Endodermal cell (in vitro differentiated cells): Measurements from ENCODE around the gene MTMR3. TPM values are rescaled to one million over a fixed set of nuclear protein-coding genes. Genes with fewer than 3 reads are reported as not detected.

Source experiments
- DNase-seq: peaks from one replicate; pipeline ENCODE4 v3.0.0-alpha.2; 2017
- H3K27ac ChIP-seq: 2 replicates; pipeline ENCODE4 v1.5.1; 2013; ENCODE audit warnings: mild to moderate bottlenecking, low read depth, low read length, moderate library complexity
- H3K27me3 ChIP-seq: 2 replicates; pipeline ENCODE4 v1.6.1; 2013; ENCODE audit warnings: mild to moderate bottlenecking, low read length, moderate library complexity; ENCODE audit not compliant: insufficient read depth, control insufficient read depth, poor library complexity, severe bottlenecking
- H3K36me3 ChIP-seq: 2 replicates; pipeline ENCODE4 v1.7.0; 2013; ENCODE audit warnings: mild to moderate bottlenecking, low read length, moderate library complexity; ENCODE audit not compliant: control insufficient read depth, insufficient read depth
- H3K4me1 ChIP-seq: one replicate; pipeline ENCODE4 v1.7.0; 2013; ENCODE audit warnings: low read length; ENCODE audit not compliant: control insufficient read depth, insufficient read depth
- H3K4me3 ChIP-seq: 2 replicates; pipeline ENCODE4 v1.5.1; 2013; ENCODE audit warnings: mild to moderate bottlenecking, low read length, moderate library complexity
- H3K9ac ChIP-seq: 2 replicates; pipeline ENCODE4 v1.6.1; 2013; ENCODE audit warnings: mild to moderate bottlenecking, low read length, moderate library complexity; ENCODE audit not compliant: poor library complexity, severe bottlenecking; ENCODE audit errors: extremely low read depth
- H3K9me3 ChIP-seq: 2 replicates; pipeline ENCODE4 v1.6.1; 2013; ENCODE audit warnings: mild to moderate bottlenecking, low read length, moderate library complexity; ENCODE audit not compliant: control insufficient read depth
- H3K27ac Mint-ChIP-seq: 2 replicates; pipeline ENCODE4 v1.8.0; 2020; ENCODE audit warnings: mixed read lengths
- H3K27me3 Mint-ChIP-seq: 2 replicates; pipeline ENCODE4 v1.8.0; 2021; ENCODE audit warnings: mild to moderate bottlenecking, mixed read lengths; ENCODE audit not compliant: insufficient read depth
- H3K36me3 Mint-ChIP-seq: 2 replicates; pipeline ENCODE4 v1.8.0; 2020; ENCODE audit warnings: low read depth, mixed read lengths
- H3K4me1 Mint-ChIP-seq: 2 replicates; pipeline ENCODE4 v1.8.0; 2020; ENCODE audit warnings: mixed read lengths
- H3K4me3 Mint-ChIP-seq: 2 replicates; pipeline ENCODE4 v1.8.0; 2020; ENCODE audit warnings: mild to moderate bottlenecking, moderate library complexity, mixed read lengths
- H3K9me3 Mint-ChIP-seq: 2 replicates; pipeline ENCODE4 v1.8.0; 2020; ENCODE audit warnings: mild to moderate bottlenecking, mixed read lengths
- WGBS, 2 experiments: methylation state at CpG; one replicate each; pipeline versions ENCODE4 v1.1.5 to v1.1.7; 2013; ENCODE audit warnings: missing lambda C conversion rate in 2 of 2, mixed read lengths in 1 of 2; ENCODE audit not compliant: insufficient coverage in 1 of 2, insufficient read length in 1 of 2; 5-methylcytosine and 5-hydroxymethylcytosine counted together
- total RNA-seq, 2 donors: library from RNA; stranded (reverse); fragmentation: NEBNext Ultra II Directional in 1 of 2; extraction: Animal tissue kit (Norgen Biotek cat#: 25700) in 1 of 2; gene quantifications; 2 replicates in 1 of 2; 3 replicates in 1 of 2; pipeline ENCODE4 v1.2.1, GENCODE V29; 2021
- TF ChIP-seq, protein P1 (sequence below): fragments of 200-600 bp; sonication (generic); conservative IDR thresholded peaks from 2 replicates; pipeline ENCODE4 v1.5.0; 2021; ENCODE audit warnings: antibody characterized with exemption, mild to moderate bottlenecking

MTMR3 gene
- total RNA-seq, 2 donors from 2014 or later, result 30.9 to 41.3 TPM

DNA sequence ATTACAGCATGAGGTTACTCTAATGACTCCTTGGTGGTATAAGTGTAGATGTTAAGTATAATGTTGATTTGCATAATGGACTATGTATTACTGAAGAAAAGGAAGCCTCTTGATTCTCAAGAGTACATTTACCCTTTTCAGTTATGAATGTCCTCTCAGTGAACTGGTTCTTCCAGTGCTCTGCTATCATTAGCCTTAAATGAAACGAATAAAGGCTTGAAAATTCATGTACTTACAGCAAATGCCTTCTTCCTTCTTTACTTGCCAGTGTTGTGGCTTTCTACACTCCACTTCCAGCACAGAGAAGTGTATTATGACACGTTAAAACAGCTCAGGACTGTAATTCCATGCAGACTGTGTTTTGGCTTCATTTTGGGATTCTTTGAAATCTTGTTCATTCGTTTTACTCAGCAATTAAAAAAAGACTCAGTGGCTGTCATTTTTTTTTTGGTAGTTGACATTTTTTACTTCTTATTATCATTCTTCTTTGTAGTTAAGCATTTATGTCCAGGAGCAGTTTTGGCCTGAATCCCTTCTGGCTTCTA lies 96.9 kb downstream of the MTMR3 start:
- H3K27me3 Mint-ChIP-seq, result no peaks in the 10 kb centered on the region
- peak overlapping the region; percentile 10 for H3K27ac Mint-ChIP-seq
- H3K9ac ChIP-seq, result no peak overlapping the region
- no peak overlapping the region for H3K27ac ChIP-seq
- no peaks in the 10 kb centered on the region for H3K27me3 ChIP-seq
- H3K36me3 Mint-ChIP-seq, result peaks cover 21% of the 10 kb centered on the region
- DNase-seq, result no peak
- no peaks in the 10 kb centered on the region for H3K4me1 ChIP-seq
- H3K36me3 ChIP-seq, result peaks cover 6% of the 10 kb centered on the region
- 87% methylated on average over 2 to 3 of the region's 3 CpGs for WGBS, 2 experiments
- no peak overlapping the region for H3K4me3 ChIP-seq
- no peak overlapping the region for H3K4me3 Mint-ChIP-seq
- no peaks in the 10 kb centered on the region for H3K9me3 ChIP-seq
- no peaks in the 10 kb centered on the region for H3K9me3 Mint-ChIP-seq
- peaks cover 14% of the 10 kb centered on the region for H3K4me1 Mint-ChIP-seq
- TF ChIP-seq, protein P1, sequence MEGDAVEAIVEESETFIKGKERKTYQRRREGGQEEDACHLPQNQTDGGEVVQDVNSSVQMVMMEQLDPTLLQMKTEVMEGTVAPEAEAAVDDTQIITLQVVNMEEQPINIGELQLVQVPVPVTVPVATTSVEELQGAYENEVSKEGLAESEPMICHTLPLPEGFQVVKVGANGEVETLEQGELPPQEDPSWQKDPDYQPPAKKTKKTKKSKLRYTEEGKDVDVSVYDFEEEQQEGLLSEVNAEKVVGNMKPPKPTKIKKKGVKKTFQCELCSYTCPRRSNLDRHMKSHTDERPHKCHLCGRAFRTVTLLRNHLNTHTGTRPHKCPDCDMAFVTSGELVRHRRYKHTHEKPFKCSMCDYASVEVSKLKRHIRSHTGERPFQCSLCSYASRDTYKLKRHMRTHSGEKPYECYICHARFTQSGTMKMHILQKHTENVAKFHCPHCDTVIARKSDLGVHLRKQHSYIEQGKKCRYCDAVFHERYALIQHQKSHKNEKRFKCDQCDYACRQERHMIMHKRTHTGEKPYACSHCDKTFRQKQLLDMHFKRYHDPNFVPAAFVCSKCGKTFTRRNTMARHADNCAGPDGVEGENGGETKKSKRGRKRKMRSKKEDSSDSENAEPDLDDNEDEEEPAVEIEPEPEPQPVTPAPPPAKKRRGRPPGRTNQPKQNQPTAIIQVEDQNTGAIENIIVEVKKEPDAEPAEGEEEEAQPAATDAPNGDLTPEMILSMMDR, result no peak

DNA sequence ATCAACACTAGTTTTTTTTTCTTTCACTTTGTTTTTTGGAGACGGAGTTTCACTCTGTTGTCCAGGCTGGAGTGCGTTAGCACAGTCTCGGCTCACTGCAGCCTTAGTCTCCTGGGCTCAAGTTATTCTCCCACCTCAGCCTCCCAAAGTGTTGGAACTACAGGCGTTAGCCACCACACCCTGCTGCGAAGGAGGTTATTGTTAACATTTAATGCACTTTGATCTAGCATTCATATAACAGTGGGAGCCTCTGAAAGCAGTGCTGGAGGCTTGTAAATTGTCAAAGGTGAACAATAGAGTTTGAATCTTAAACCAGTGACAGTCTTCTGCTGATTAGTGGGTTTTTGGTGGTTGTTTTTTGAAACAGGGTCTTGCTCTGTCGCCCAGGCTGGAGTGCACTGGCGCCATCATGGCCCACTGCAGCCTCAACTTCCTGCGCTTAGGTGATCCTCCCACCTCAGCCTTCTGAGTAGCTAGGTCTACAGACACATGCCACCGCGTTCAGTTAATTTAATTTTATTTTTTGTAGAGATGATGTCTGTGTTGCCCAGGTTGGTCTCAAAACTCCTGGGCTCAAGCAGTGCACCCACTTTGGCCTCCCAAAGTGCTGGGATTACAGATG lies 100.4 kb downstream of the MTMR3 start:
- 96% methylated on average over 4 to 10 of the region's 10 CpGs for WGBS, 2 experiments
- peaks cover 38% of the 10 kb centered on the region for H3K4me1 Mint-ChIP-seq

DNA sequence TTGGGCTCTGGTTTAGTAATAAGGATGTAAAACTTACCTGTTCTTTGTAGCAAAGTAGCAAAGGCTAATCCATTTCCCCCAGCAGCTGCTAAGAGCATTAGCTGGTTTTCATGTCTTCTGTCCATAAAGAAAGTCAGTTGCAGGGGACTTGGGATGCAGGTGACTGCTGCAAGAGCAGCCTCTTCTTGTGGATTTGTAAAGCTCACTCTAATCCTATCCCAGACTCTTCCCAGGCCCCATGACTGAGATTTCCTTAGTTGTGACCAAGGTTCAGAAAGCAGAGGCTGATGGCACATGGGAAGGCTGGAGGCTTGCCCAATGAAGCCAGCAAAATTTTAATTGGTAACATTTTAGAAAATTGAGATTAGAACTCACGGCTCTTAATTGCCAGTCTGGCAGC lies 102.9 kb downstream of the MTMR3 start:
- H3K36me3 Mint-ChIP-seq, result peaks cover 23% of the 10 kb centered on the region
- H3K4me3 Mint-ChIP-seq, result no peak overlapping the region
- no peaks in the 10 kb centered on the region for H3K27me3 ChIP-seq
- H3K27me3 Mint-ChIP-seq, result no peaks in the 10 kb centered on the region
- no peak overlapping the region for H3K4me3 ChIP-seq
- peaks cover 28% of the 10 kb centered on the region for H3K4me1 Mint-ChIP-seq
- DNase-seq, result no peak
- TF ChIP-seq, protein P1, result no peak
- no peaks in the 10 kb centered on the region for H3K9me3 Mint-ChIP-seq
- no peaks in the 10 kb centered on the region for H3K9me3 ChIP-seq
- 85 to 100% methylated on average over 1 of the region's 1 CpG for WGBS, 2 experiments
- peak overlapping the region; percentile 83 for H3K27ac Mint-ChIP-seq
- peaks cover 10% of the 10 kb centered on the region for H3K36me3 ChIP-seq
- H3K4me1 ChIP-seq, result peaks cover 23% of the 10 kb centered on the region
- peak overlapping the region; percentile 37 for H3K9ac ChIP-seq
- H3K27ac ChIP-seq, result no peak overlapping the region

More for the DNA sequence above, 100.4 kb downstream of the MTMR3 start:
- peaks cover 23% of the 10 kb centered on the region for H3K4me1 ChIP-seq
- H3K36me3 Mint-ChIP-seq, result peaks cover 23% of the 10 kb centered on the region
- no peaks in the 10 kb centered on the region for H3K9me3 Mint-ChIP-seq
- no peaks in the 10 kb centered on the region for H3K27me3 Mint-ChIP-seq
- H3K4me3 ChIP-seq, result no peak overlapping the region
- no peak overlapping the region for H3K9ac ChIP-seq
- no peaks in the 10 kb centered on the region for H3K27me3 ChIP-seq
- H3K36me3 ChIP-seq, result peaks cover 6% of the 10 kb centered on the region
- DNase-seq, result no peak
- H3K27ac Mint-ChIP-seq, result no peak overlapping the region
- TF ChIP-seq, protein P1, result no peak
- H3K27ac ChIP-seq, result no peak overlapping the region
- no peaks in the 10 kb centered on the region for H3K9me3 ChIP-seq
- no peak overlapping the region for H3K4me3 Mint-ChIP-seq
